Mucosa of rectum (tissue), 2 donors: ENCODE measurements around the gene ANO9.
"Not testable (repeated sequence)": the region's sequence is repeated elsewhere in the genome, so short reads cannot be mapped to it uniquely, and the experiment has no call there.

ENCODE experiments used
- H3K27ac ChIP-seq, 2 donors: one replicate each; pipeline ENCODE4 v1.7.0; 2013; ENCODE audit warnings: inconsistent platforms in 2 of 2, low read depth in 2 of 2, low read length in 2 of 2
- H3K27me3 ChIP-seq, 2 donors: one replicate each; pipeline ENCODE4 v1.7.0; 2013; ENCODE audit warnings: low read length in 2 of 2; ENCODE audit not compliant: control insufficient read depth in 2 of 2, insufficient read depth in 2 of 2
- H3K36me3 ChIP-seq, 2 donors: one replicate each; pipeline ENCODE4 v1.7.0; 2013; ENCODE audit warnings: low read length in 2 of 2; ENCODE audit not compliant: control insufficient read depth in 2 of 2, insufficient read depth in 2 of 2
- H3K4me1 ChIP-seq, 2 donors: one replicate each; pipeline ENCODE4 v1.7.0; 2013; ENCODE audit warnings: low read length in 2 of 2, mild to moderate bottlenecking in 1 of 2; ENCODE audit not compliant: control insufficient read depth in 2 of 2, insufficient read depth in 2 of 2
- H3K4me3 ChIP-seq, 2 donors: one replicate each; pipeline ENCODE4 v1.7.0; 2013; ENCODE audit warnings: low read length in 2 of 2
- H3K9ac ChIP-seq, 2 donors: one replicate each; pipeline ENCODE4 v1.7.0; 2013; ENCODE audit warnings: low read length in 2 of 2, low read depth in 1 of 2, mild to moderate bottlenecking in 1 of 2
- H3K9me3 ChIP-seq, 2 donors: one replicate each; pipeline ENCODE4 v1.7.0; 2013; ENCODE audit warnings: low read length in 2 of 2; ENCODE audit not compliant: control insufficient read depth in 2 of 2
- donor health status: healthy.
- donor health status: Normal muscosa, but diverticular disease.

ANO9 gene

DNA sequence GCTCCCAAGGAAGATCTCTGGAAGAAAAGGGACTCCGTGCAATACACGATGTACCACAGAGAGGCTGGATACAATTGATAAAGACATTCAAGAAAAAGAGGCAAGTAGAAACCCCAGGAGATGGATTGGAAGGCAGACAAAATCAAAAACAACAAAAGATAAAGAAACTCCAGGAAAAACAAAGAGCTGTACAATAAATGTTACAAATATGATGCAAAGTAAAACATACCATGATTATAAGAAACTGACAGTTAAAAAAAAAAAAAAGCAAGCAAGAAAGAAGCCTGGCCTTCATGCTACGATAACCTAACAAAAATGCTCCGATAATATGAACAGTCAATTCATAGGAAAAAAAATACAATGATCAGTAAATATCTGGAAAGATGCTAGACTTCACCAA, 16.5 kb downstream of the ANO9 start:
- Histone ChIP-seq H3K9ac (no peak overlapping the region), H3K4me1 (no peaks in the 10 kb centered on the region), H3K9me3 (no peaks in the 10 kb centered on the region), H3K4me3 (no peak overlapping the region), H3K27me3 (no peaks in the 10 kb centered on the region), H3K36me3 (peaks cover 3% of the 10 kb centered on the region in 2 donors), H3K27ac (no peak overlapping the region)

DNA sequence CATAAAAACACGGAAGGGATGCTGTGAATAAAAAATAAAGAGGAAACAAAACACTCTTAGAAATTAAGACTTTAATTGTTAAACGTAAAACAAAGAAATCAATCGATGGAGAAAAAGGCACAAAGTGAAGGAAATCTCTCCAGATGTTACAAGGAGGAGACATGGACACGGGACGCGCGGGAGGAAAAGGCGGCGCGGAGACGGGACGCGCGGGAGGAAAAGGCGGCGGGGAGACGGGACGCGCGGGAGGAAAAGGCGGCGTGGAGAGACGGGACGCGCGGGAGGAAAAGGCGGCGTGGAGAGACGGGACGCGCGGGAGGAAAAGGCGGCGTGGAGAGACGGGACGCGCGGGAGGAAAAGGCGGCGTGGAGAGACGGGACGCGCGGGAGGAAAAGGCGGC, 17.0 kb downstream of the ANO9 start:
- H3K9ac ChIP-seq, H3K9me3 ChIP-seq, H3K4me3 ChIP-seq, H3K27ac ChIP-seq, H3K27me3 ChIP-seq, H3K36me3 ChIP-seq, H3K4me1 ChIP-seq: not testable (repeated sequence)

DNA sequence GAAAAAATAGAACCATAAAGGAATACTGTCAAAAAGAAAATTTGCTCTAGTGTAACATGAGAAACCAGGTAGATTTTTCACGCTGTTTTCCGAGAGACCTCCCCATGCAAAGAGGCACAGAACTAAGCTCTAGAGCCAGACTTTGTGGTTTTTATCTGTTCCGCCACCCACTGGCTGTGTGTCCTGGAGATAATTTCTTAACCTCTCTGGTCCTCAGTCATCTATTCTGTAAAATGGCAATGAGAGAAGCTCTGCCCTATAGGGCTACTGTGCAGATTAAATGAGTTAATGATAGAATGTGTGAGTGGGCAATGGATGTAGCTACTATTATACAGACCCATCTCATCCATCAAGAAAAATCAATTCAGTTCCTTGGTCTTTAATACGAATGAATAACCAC, 17.6 kb downstream of the ANO9 start:
- no peak overlapping the region for H3K9ac ChIP-seq
- no peaks in the 10 kb centered on the region for H3K4me1 ChIP-seq
- peaks cover 3% of the 10 kb centered on the region in 2 donors for H3K36me3 ChIP-seq
- H3K4me3 ChIP-seq: no peak overlapping the region
- H3K27ac ChIP-seq: no peak overlapping the region
- no peaks in the 10 kb centered on the region for H3K27me3 ChIP-seq
- H3K9me3 ChIP-seq: no peaks in the 10 kb centered on the region

DNA sequence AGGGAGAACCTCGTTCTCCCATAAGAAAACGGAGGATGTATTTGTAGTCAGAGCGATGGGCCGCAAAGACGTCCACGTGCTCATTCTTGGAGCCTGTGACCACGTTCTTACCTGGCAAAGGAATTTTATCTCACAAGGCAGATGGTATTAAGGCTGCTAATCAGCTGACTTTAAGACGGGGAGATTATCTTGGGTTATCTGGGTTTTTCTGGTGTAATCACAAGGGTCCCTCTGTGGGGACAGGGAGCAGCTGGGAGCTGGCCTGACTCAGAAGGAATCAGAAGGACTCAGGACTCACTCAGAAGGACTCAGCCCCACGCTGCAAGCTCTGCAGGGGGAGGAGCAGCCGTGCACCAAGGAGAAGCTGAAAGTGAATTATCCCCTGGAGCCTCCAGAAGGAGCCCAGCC, 19.6 kb downstream of the ANO9 start:
- Histone ChIP-seq H3K9ac (no peak overlapping the region), H3K4me3 (no peak overlapping the region), H3K27me3 (no peaks in the 10 kb centered on the region), H3K36me3 (peaks cover 0 to 3% of the 10 kb centered on the region in 2 donors), H3K4me1 (no peaks in the 10 kb centered on the region), H3K9me3 (no peaks in the 10 kb centered on the region), H3K27ac (no peak overlapping the region)

- Histone ChIP-seq H3K4me1 (peaks cover 3 to 4% of the 10 kb centered on the region in 2 donors), H3K27me3 (no peaks in the 10 kb centered on the region), H3K4me3 (no peak overlapping the region), H3K9me3 (no peaks in the 10 kb centered on the region), H3K27ac (no peak overlapping the region), H3K36me3 (peaks cover 0 to 3% of the 10 kb centered on the region in 2 donors), H3K9ac (no peak overlapping the region)
Measured at GRCh38 chr11:420911-421321, 20.9 kb downstream of the ANO9 start.

- Histone ChIP-seq H3K36me3 (peaks cover 0 to 3% of the 10 kb centered on the region in 2 donors), H3K27ac (no peak overlapping the region), H3K4me3 (no peak overlapping the region), H3K27me3 (no peaks in the 10 kb centered on the region), H3K4me1 (peaks cover 9 to 10% of the 10 kb centered on the region in 2 donors), H3K9ac (no peak overlapping the region), H3K9me3 (no peaks in the 10 kb centered on the region)
Measured at GRCh38 chr11:420054-420910, 21.5 kb downstream of the ANO9 start.

- Histone ChIP-seq H3K4me1 (peaks cover 13 to 16% of the 10 kb centered on the region in 2 donors), H3K27me3 (no peaks in the 10 kb centered on the region), H3K9me3 (no peaks in the 10 kb centered on the region), H3K4me3 (no peak overlapping the region), H3K36me3 (peaks cover 0 to 3% of the 10 kb centered on the region in 2 donors), H3K9ac (no peak overlapping the region), H3K27ac (no peak overlapping the region)
Measured at GRCh38 chr11:419248-420005, 22.4 kb downstream of the ANO9 start.

GRCh38 chr11:418343-419247, 23.2 kb downstream of the ANO9 start:
- Histone ChIP-seq H3K36me3 (peaks cover 0 to 3% of the 10 kb centered on the region in 2 donors), H3K4me1 (peaks cover 14 to 18% of the 10 kb centered on the region in 2 donors), H3K9me3 (no peaks in the 10 kb centered on the region), H3K27ac (no peak overlapping the region), H3K27me3 (no peaks in the 10 kb centered on the region), H3K4me3 (no peak overlapping the region), H3K9ac (no peak overlapping the region)

DNA sequence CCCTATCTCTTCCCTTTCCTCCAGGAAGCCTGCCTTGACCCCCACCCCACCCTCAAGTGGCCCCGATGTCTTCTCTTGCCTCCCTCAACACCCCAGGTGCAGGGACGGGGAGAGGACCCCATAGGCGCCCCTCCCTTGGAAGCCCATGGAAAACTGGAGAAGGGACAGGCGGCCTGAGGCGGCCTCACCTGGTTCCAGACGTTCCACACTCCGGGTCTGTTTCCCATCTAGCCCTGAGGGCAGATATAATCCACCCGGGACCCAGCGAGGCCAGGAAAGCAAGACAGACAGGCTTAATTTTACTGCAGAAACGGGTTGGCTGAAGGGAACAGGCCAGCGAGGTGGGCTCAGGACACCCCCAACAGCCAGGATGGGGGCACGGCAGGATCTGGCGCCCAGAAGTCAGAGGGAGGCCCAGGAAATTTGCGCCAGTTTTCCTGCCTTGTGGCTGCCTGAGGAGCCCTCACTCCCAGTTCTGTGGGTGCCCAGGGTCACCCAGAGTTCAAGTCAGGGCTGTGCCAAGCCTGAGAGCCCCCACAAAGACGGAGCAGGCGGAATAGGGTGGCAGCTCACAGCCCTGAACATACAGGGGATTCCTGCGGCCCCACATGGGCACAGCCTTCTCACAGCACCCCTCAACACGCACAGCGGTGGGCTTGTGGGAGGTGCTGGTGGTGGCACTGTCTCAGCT, 24.0 kb downstream of the ANO9 start:
- no peaks in the 10 kb centered on the region for H3K27me3 ChIP-seq
- peak overlapping the region; percentile 92 to 95 for H3K27ac ChIP-seq
- H3K9ac ChIP-seq: peak overlapping the region in 1 of 2 donors; percentile 94
- H3K4me1 ChIP-seq: peaks cover 14 to 18% of the 10 kb centered on the region in 2 donors
- H3K4me3 ChIP-seq: peak overlapping the region; percentile 66 to 71
- no peaks in the 10 kb centered on the region for H3K9me3 ChIP-seq
- H3K36me3 ChIP-seq: no peaks in the 10 kb centered on the region
